Gastrocnemius medialis (tissue), 4 donors: Measurements from ENCODE around the gene TMEM132A. TPM values are rescaled to one million over a fixed set of nuclear protein-coding genes. Genes with fewer than 3 reads are reported as not detected.

ENCODE experiments used
- ATAC-seq, 2 donors: fragments of 150-250 bp; one replicate each; pipeline ENCODE4 v1.9.1; 2016
- DNase-seq, 2 donors: peaks; one replicate each; pipeline ENCODE4 v3.0.0-alpha.2; 2019
- H3K27ac ChIP-seq, 4 donors: fragments of 200-600 bp; sonication (generic); 1 replicate in 1 of 4; 2 replicates in 3 of 4; pipeline ENCODE4 v1.5.1; 2016 to 2018; ENCODE audit warnings: mild to moderate bottlenecking in 2 of 4, moderate library complexity in 1 of 4
- H3K27me3 ChIP-seq, 3 donors: fragments of 200-600 bp; sonication (generic) in 2 of 3; 1 replicate in 1 of 3; 2 replicates in 2 of 3; pipeline versions ENCODE4 v1.5.1 to v1.6.0; 2016 to 2019; ENCODE audit warnings: mild to moderate bottlenecking in 1 of 3, moderate library complexity in 1 of 3
- H3K36me3 ChIP-seq, 2 donors: fragments of 200-600 bp; sonication (generic) in 1 of 2; one replicate each; pipeline ENCODE4 v1.5.1; 2017 to 2018
- H3K4me1 ChIP-seq, 2 donors: fragments of 200-600 bp; sonication (generic) in 1 of 2; one replicate each; pipeline ENCODE4 v1.5.1; 2016 to 2017; ENCODE audit warnings: mild to moderate bottlenecking in 2 of 2
- H3K4me3 ChIP-seq, 4 donors: fragments of 200-600 bp; sonication (generic) in 3 of 4; 1 replicate in 1 of 4; 2 replicates in 3 of 4; pipeline ENCODE4 v1.5.1; 2016 to 2019; ENCODE audit warnings: mild to moderate bottlenecking in 2 of 4
- H3K9me3 ChIP-seq, 3 donors: fragments of 200-600 bp; sonication (generic) in 2 of 3; 1 replicate in 1 of 3; 2 replicates in 2 of 3; pipeline ENCODE4 v1.5.1; 2016 to 2019
- CTCF ChIP-seq, 5 experiments: fragments of 450-650 bp in 3 of 5; fragments of 200-600 bp in 2 of 5; sonication (generic) in 2 of 5; IDR thresholded peaks in 4 of 5; conservative IDR thresholded peaks in 1 of 5; 1 replicate in 4 of 5; 2 replicates in 1 of 5; pipeline ENCODE4 v1.5.1; 2016 to 2019; ENCODE audit warnings: antibody characterized with exemption in 5 of 5, mild to moderate bottlenecking in 3 of 5, moderate library complexity in 3 of 5
- POLR2A ChIP-seq, 2 donors: fragments of 450-650 bp; IDR thresholded peaks; one replicate each; pipeline ENCODE4 v1.6.1; 2017; ENCODE audit warnings: antibody characterized with exemption in 2 of 2, mild to moderate bottlenecking in 2 of 2, moderate library complexity in 2 of 2
- in situ Hi-C, 4 donors: fragments of 200-750 bp; cut with MboI; loops; one replicate each; pipeline versions ENCODE4 v1.15.0 to v1.8.0; 2017; ENCODE audit warnings: low sequenced_read_pairs in 4 of 4
- intact Hi-C: fragments of 100-400 bp; cut with DNase I; formaldehyde crosslinking; loops from one replicate; pipeline ENCODE4 v1.15.1; 2023; ENCODE audit warnings: low total_unique reads
- total RNA-seq, 4 donors: library from RNA; depleted of rRNA; stranded (reverse); fragments of >200 nt; gene quantifications; one replicate each; pipeline versions ENCODE4 v1.1.0 to v1.2.3, GENCODE V29; 2016

Gene TMEM132A
- total RNA-seq, 4 donors from 2014 or later, result 2.5 to 3.7 (median 3.1) TPM

GRCh38 chr11:60938500-60938899, 14.2 kb downstream of the TMEM132A start:
- ATAC-seq (no peak), DNase-seq (no peak)
- Histone ChIP-seq H3K27ac (no peak overlapping the region), H3K4me3 (no peak overlapping the region), H3K4me1 (peaks cover 0 to 3% of the 10 kb centered on the region in 2 donors), H3K9me3 (no peaks in the 10 kb centered on the region), H3K36me3 (peaks cover 0 to 6% of the 10 kb centered on the region in 2 donors), H3K27me3 (no peaks in the 10 kb centered on the region)
- no peak for TF ChIP-seq POLR2A (IDR thresholded peaks at IDR 0.05)
- TF ChIP-seq CTCF (IDR thresholded peaks at IDR 0.05 in 4 of 5, conservative IDR thresholded peaks at IDR 0.05 in 1 of 5), result no peak
- in situ Hi-C loops, result no loop called here
- intact Hi-C loops, result no loop called here

- no peak for TF ChIP-seq POLR2A (IDR thresholded peaks at IDR 0.05)
- intact Hi-C loops, result no loop called here
- no peak for DNase-seq
- Histone ChIP-seq H3K27ac (no peak overlapping the region), H3K4me1 (peaks cover 0 to 3% of the 10 kb centered on the region in 2 donors), H3K36me3 (peaks cover 0 to 6% of the 10 kb centered on the region in 2 donors), H3K4me3 (no peak overlapping the region), H3K27me3 (no peaks in the 10 kb centered on the region), H3K9me3 (no peaks in the 10 kb centered on the region)
- in situ Hi-C loops, result no loop called here
- no peak for ATAC-seq
Measured at GRCh38 chr11:60939301-60939700, 15.0 kb downstream of the TMEM132A start.

GRCh38 chr11:60939855-60940254, 15.6 kb downstream of the TMEM132A start:
- Histone ChIP-seq H3K9me3 (no peaks in the 10 kb centered on the region), H3K27me3 (no peaks in the 10 kb centered on the region), H3K27ac (no peak overlapping the region), H3K4me3 (no peak overlapping the region), H3K36me3 (peaks cover 0 to 6% of the 10 kb centered on the region in 2 donors), H3K4me1 (peaks cover 0 to 3% of the 10 kb centered on the region in 2 donors)
- TF ChIP-seq POLR2A (IDR thresholded peaks at IDR 0.05) (no peak), CTCF (IDR thresholded peaks at IDR 0.05 in 4 of 5, conservative IDR thresholded peaks at IDR 0.05 in 1 of 5) (no peak)
- no peak for ATAC-seq
- no peak for DNase-seq
- in situ Hi-C loops, result no loop called here
- intact Hi-C loops, result no loop called here

- Histone ChIP-seq H3K36me3 (peaks cover 0 to 6% of the 10 kb centered on the region in 2 donors), H3K4me1 (peaks cover 0 to 3% of the 10 kb centered on the region in 2 donors), H3K9me3 (no peaks in the 10 kb centered on the region), H3K27me3 (no peaks in the 10 kb centered on the region), H3K27ac (no peak overlapping the region), H3K4me3 (no peak overlapping the region)
- no peak for DNase-seq
- no peak for TF ChIP-seq POLR2A (IDR thresholded peaks at IDR 0.05)
- no peak for TF ChIP-seq CTCF (IDR thresholded peaks at IDR 0.05 in 4 of 5, conservative IDR thresholded peaks at IDR 0.05 in 1 of 5)
- intact Hi-C loops (no loop called here), in situ Hi-C loops (no loop called here)
- ATAC-seq, result no peak
Measured at GRCh38 chr11:60941371-60942119, 17.3 kb downstream of the TMEM132A start.

GRCh38 chr11:60942219-60942618, 18.0 kb downstream of the TMEM132A start:
- intact Hi-C loops, result no loop called here
- no peak overlapping the region for H3K4me3 ChIP-seq
- no peak for TF ChIP-seq POLR2A (IDR thresholded peaks at IDR 0.05)
- no peak for TF ChIP-seq CTCF (IDR thresholded peaks at IDR 0.05 in 4 of 5, conservative IDR thresholded peaks at IDR 0.05 in 1 of 5)
- no peaks in the 10 kb centered on the region for H3K27me3 ChIP-seq
- H3K4me1 ChIP-seq, result peaks cover 0 to 3% of the 10 kb centered on the region in 2 donors
- no peaks in the 10 kb centered on the region for H3K9me3 ChIP-seq
- DNase-seq, result no peak
- in situ Hi-C loops, result no loop called here
- ATAC-seq, result no peak
- peaks cover 0 to 6% of the 10 kb centered on the region in 2 donors for H3K36me3 ChIP-seq
- H3K27ac ChIP-seq, result no peak overlapping the region
